Activated naive CD4-positive, alpha-beta T cell treated with anti-CD3 and anti-CD28 coated beads for 36 hours (primary cell): ENCODE results near the gene CCDC85B. TPM values are rescaled to one million over a fixed set of nuclear protein-coding genes. Genes with fewer than 3 reads are reported as not detected.

Experiments used
- CTCF ChIA-PET: fragments of 350-600 bp; sonication (Branson Sonifier 250); formaldehyde crosslinking; loops from one replicate; lab custom pipeline; 2021; ENCODE audit warnings: antibody characterized with exemption; lab: Charles Lee
- DNase-seq: peaks from one replicate; pipeline ENCODE4 v3.0.0-alpha.2; 2020
- H3K27ac Mint-ChIP-seq: one replicate; pipeline ENCODE4 v1.8.0; 2021; ENCODE audit warnings: mild to moderate bottlenecking, mixed read lengths
- H3K27me3 Mint-ChIP-seq: one replicate; pipeline ENCODE4 v1.8.0; 2021; ENCODE audit warnings: low read depth, mixed read lengths
- H3K36me3 Mint-ChIP-seq: one replicate; pipeline ENCODE4 v1.8.0; 2021; ENCODE audit warnings: low read depth, mixed read lengths
- H3K4me1 Mint-ChIP-seq: one replicate; pipeline ENCODE4 v1.8.0; 2021; ENCODE audit warnings: low read depth, mixed read lengths
- H3K4me3 Mint-ChIP-seq: one replicate; pipeline ENCODE4 v1.8.0; 2021; ENCODE audit warnings: mild to moderate bottlenecking, moderate library complexity, mixed read lengths
- H3K9me3 Mint-ChIP-seq: one replicate; pipeline ENCODE4 v1.8.0; 2021; ENCODE audit warnings: mixed read lengths
- intact Hi-C: fragments of 100-400 bp; cut with micrococcal nuclease; formaldehyde crosslinking; loops from one replicate; pipeline ENCODE4 v1.15.1; 2023
- total RNA-seq, 2 experiments: library from RNA; stranded (reverse); gene quantifications; one replicate each; pipeline ENCODE4 v1.2.3, GENCODE V29; 2021

Gene CCDC85B
- total RNA-seq, 2 experiments from 2014 or later = 27.6 to 29.0 TPM

- Mint-ChIP-seq H3K4me1 (peaks cover 41% of the 10 kb centered on the region), H3K4me3 (peak within 1 kb of the TSS; percentile 93), H3K27me3 (no peaks in the 10 kb centered on the region), H3K36me3 (peaks cover 8% of the 10 kb centered on the region), H3K27ac (peak within 1 kb of the TSS; percentile 84), H3K9me3 (no peaks in the 10 kb centered on the region)
- intact Hi-C loops = loop anchor here (1.0 to 5.0 kb wide), 8 partner anchors 19 to 348 kb away; partner anchors contain the start of genes CCDC85B, FOSL1, RAB1B and SART1
- CTCF ChIA-PET = no interaction called here
- DNase-seq = peak; percentile 99
Observed at GRCh38 chr11:65919141-65919572, 28.7 kb downstream of the CCDC85B start, which contains the start of gene DRAP1. DRAP1 (plus strand) TSS chr11:65919426; CDS start chr11:65919502, 76 bp downstream.

GRCh38 chr11:65919573-65920371 lies 29.3 kb downstream of the CCDC85B start:
- peak overlapping the region; percentile 76 for H3K27ac Mint-ChIP-seq
- H3K9me3 Mint-ChIP-seq = no peaks in the 10 kb centered on the region
- H3K4me1 Mint-ChIP-seq = peaks cover 38% of the 10 kb centered on the region

GRCh38 chr11:65920372-65920802 lies 29.9 kb downstream of the CCDC85B start:
- Mint-ChIP-seq H3K27me3 (no peaks in the 10 kb centered on the region), H3K36me3 (peaks cover 8% of the 10 kb centered on the region), H3K4me3 (peak overlapping the region; percentile 93), H3K27ac (no peak overlapping the region), H3K9me3 (no peaks in the 10 kb centered on the region), H3K4me1 (peaks cover 32% of the 10 kb centered on the region)
- intact Hi-C loops = no loop called here
- CTCF ChIA-PET = no interaction called here
- no peak for DNase-seq

More at GRCh38 chr11:65919573-65920371, 29.3 kb downstream of the CCDC85B start:
- peaks cover 8% of the 10 kb centered on the region for H3K36me3 Mint-ChIP-seq
- CTCF ChIA-PET = no interaction called here
- peak overlapping the region; percentile 93 for H3K4me3 Mint-ChIP-seq
- intact Hi-C loops = loop anchor here (1.0 to 5.0 kb wide), 8 partner anchors 19 to 348 kb away; partner anchors contain the start of genes CCDC85B, FOSL1, RAB1B and SART1
- no peaks in the 10 kb centered on the region for H3K27me3 Mint-ChIP-seq
- DNase-seq = peak; percentile 64

DNA sequence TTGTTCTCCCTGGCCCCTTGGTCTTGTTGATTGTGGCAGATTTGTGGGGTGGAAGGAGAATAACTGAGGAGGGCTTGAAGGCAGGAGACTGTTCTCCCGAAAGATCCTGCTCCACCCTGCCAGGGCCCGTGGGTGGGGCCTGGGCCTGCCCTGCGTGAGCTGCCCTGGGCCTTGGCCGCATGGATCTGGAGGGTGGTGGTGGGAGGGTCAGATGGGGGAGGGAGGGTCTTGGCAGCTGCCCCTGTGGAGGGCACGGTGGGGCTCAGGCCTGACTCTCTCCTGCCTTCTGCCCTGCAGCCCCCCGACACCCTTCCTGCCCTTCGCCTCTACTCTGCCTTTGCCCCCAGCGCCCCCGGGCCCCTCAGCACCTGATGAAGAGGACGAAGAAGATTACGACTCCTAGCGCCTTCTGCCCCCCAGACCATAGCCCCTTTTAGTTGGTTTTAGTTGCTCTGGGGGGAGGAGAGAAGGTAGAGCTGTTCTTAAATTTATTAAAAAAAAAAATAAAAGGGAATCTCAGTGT lies 30.6 kb downstream of the CCDC85B start:
- H3K4me1 Mint-ChIP-seq = peaks cover 31% of the 10 kb centered on the region
- CTCF ChIA-PET = interaction anchor here (1.5 kb wide), 1 partner anchor 101 kb away, joined by 4 read pairs; no protein-coding TSS in a partner anchor
- no peak for DNase-seq
- H3K27me3 Mint-ChIP-seq = no peaks in the 10 kb centered on the region
- H3K36me3 Mint-ChIP-seq = peaks cover 8% of the 10 kb centered on the region
- H3K27ac Mint-ChIP-seq = no peak overlapping the region
- peak overlapping the region; percentile 93 for H3K4me3 Mint-ChIP-seq
- H3K9me3 Mint-ChIP-seq = no peaks in the 10 kb centered on the region
- intact Hi-C loops = no loop called here

GRCh38 chr11:65921876-65922275 lies 31.4 kb downstream of the CCDC85B start:
- peaks cover 8% of the 10 kb centered on the region for H3K36me3 Mint-ChIP-seq
- peak overlapping the region; percentile 57 for H3K27ac Mint-ChIP-seq
- H3K4me3 Mint-ChIP-seq = no peak overlapping the region
- no peaks in the 10 kb centered on the region for H3K9me3 Mint-ChIP-seq
- DNase-seq = no peak
- H3K27me3 Mint-ChIP-seq = no peaks in the 10 kb centered on the region
- CTCF ChIA-PET = interaction anchor here (0.6 to 1.5 kb wide), 2 partner anchors 68 to 100 kb away, joined by 4 read pairs; no protein-coding TSS in a partner anchor
- H3K4me1 Mint-ChIP-seq = peaks cover 26% of the 10 kb centered on the region
- intact Hi-C loops = no loop called here

DNA sequence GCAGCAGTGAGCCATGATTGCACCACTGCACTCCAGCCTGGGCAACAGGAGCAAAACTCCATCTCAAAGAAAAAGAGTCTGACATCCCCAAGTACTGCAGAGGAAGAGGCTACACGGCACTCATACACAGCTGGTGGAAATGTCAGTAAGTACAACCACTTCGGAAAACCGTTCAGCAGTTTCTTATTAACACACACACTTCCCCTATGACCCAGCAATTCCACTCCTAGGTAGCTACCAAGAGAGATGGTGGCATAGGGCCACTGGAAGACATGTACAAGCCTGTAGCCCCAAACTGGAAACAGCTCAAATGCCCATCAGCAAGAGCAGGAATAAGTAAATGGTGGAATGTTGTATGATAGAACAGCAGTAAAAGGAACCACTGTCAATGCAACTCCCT lies 32.1 kb downstream of the CCDC85B start:
- no peaks in the 10 kb centered on the region for H3K9me3 Mint-ChIP-seq
- H3K27ac Mint-ChIP-seq = no peak overlapping the region
- no peak overlapping the region for H3K4me3 Mint-ChIP-seq
- H3K36me3 Mint-ChIP-seq = peaks cover 8% of the 10 kb centered on the region
- no peak for DNase-seq
- CTCF ChIA-PET = interaction anchor here (0.6 to 1.5 kb wide), 4 partner anchors 31 to 99 kb away, joined by 3 to 7 read pairs (median 4); partner anchors contain the start of gene FIBP
- intact Hi-C loops = no loop called here
- H3K27me3 Mint-ChIP-seq = no peaks in the 10 kb centered on the region
- peaks cover 27% of the 10 kb centered on the region for H3K4me1 Mint-ChIP-seq

GRCh38 chr11:65925397-65925796 lies 34.9 kb downstream of the CCDC85B start:
- H3K9me3 Mint-ChIP-seq = no peaks in the 10 kb centered on the region
- H3K4me1 Mint-ChIP-seq = peaks cover 32% of the 10 kb centered on the region
- intact Hi-C loops = no loop called here
- H3K27me3 Mint-ChIP-seq = no peaks in the 10 kb centered on the region
- CTCF ChIA-PET = interaction anchor here (1.5 kb wide), 1 partner anchor 41 kb away, joined by 4 read pairs; no protein-coding TSS in a partner anchor
- no peak overlapping the region for H3K27ac Mint-ChIP-seq
- no peak overlapping the region for H3K4me3 Mint-ChIP-seq
- peaks cover 7% of the 10 kb centered on the region for H3K36me3 Mint-ChIP-seq
- DNase-seq = no peak

DNA sequence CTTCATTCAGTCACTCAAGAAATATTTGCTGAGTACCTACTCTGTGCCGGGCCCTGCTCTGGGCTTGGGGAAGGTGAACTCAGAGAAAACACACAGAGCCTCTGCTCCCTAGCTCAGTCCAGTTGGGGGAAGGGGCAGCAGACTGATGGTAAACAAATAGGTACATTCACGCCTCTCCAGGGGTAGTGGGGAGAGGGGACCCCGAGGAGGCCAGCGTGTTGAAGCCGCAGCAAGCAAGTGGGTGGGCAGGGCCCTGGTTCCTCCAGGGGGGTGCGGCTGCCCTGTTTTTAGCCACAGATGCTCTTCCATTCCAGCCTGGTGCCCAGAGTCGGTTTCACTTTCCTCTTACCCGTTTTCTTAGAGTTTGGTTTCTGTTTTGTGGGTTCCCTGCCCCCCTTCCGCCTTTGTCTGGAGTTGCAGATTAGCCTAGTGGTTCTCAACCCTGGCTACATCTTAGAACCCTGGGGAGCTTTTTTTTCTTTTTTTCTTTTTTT lies 37.5 kb downstream of the CCDC85B start:
- CTCF ChIA-PET = interaction anchor here (0.8 to 1.2 kb wide), 2 partner anchors 10 to 41 kb away, joined by 3 read pairs; no protein-coding TSS in a partner anchor
- H3K4me3 Mint-ChIP-seq = peak overlapping the region; percentile 68
- H3K36me3 Mint-ChIP-seq = peaks cover 4% of the 10 kb centered on the region
- H3K27ac Mint-ChIP-seq = peak overlapping the region; percentile 97
- no peaks in the 10 kb centered on the region for H3K9me3 Mint-ChIP-seq
- H3K27me3 Mint-ChIP-seq = no peaks in the 10 kb centered on the region
- peaks cover 30% of the 10 kb centered on the region for H3K4me1 Mint-ChIP-seq
- intact Hi-C loops = loop anchor here (1.0 kb wide), 3 partner anchors 28 to 38 kb away; partner anchors contain the start of genes CCDC85B and SART1
- DNase-seq = peak; percentile 91

GRCh38 chr11:65928667-65929066 lies 38.2 kb downstream of the CCDC85B start:
- intact Hi-C loops = loop anchor here (1.0 kb wide), 3 partner anchors 28 to 38 kb away; partner anchors contain the start of genes CCDC85B and SART1
- CTCF ChIA-PET = interaction anchor here (0.8 to 1.2 kb wide), 3 partner anchors 9 to 44 kb away, joined by 3 to 6 read pairs (median 3); no protein-coding TSS in a partner anchor
- H3K36me3 Mint-ChIP-seq = no peaks in the 10 kb centered on the region
- peaks cover 28% of the 10 kb centered on the region for H3K4me1 Mint-ChIP-seq
- H3K4me3 Mint-ChIP-seq = peak overlapping the region; percentile 68
- peak overlapping the region; percentile 97 for H3K27ac Mint-ChIP-seq
- DNase-seq = peak; percentile 36
- no peaks in the 10 kb centered on the region for H3K27me3 Mint-ChIP-seq
- no peaks in the 10 kb centered on the region for H3K9me3 Mint-ChIP-seq

- peaks cover 27% of the 10 kb centered on the region for H3K4me1 Mint-ChIP-seq
Observed at GRCh38 chr11:65931773-65932557, 41.5 kb downstream of the CCDC85B start.

DNA sequence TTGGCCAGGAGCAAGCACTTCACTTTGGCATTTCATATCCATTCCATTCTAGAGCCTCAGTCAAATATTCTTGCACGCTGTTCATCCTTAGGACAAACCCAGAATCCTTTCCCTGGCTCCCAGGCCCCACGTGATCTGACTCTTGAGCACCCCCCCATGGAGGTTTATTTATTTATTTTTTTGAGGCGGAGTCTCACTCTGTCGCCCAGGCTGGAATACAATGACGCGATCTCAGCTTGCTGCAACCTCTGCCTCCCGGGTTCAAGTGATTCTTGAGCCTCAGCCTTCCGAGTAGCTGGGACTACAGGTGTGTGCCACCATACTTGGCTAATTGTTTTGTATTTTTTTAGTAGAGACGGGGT lies 42.1 kb downstream of the CCDC85B start:
- intact Hi-C loops = no loop called here
- Mint-ChIP-seq H3K27me3 (no peaks in the 10 kb centered on the region), H3K4me3 (no peak overlapping the region), H3K9me3 (no peaks in the 10 kb centered on the region), H3K36me3 (no peaks in the 10 kb centered on the region), H3K4me1 (peaks cover 22% of the 10 kb centered on the region), H3K27ac (no peak overlapping the region)
- no peak for DNase-seq
- CTCF ChIA-PET = interaction anchor here (1.1 to 2.2 kb wide), 4 partner anchors 17 to 48 kb away, joined by 3 to 12 read pairs (median 8); partner anchors contain the start of gene CCDC85B

More at GRCh38 chr11:65931773-65932557, 41.5 kb downstream of the CCDC85B start:
- H3K9me3 Mint-ChIP-seq = no peaks in the 10 kb centered on the region
- H3K36me3 Mint-ChIP-seq = no peaks in the 10 kb centered on the region
- H3K27me3 Mint-ChIP-seq = no peaks in the 10 kb centered on the region
- DNase-seq = no peak
- intact Hi-C loops = no loop called here
- no peak overlapping the region for H3K4me3 Mint-ChIP-seq
- H3K27ac Mint-ChIP-seq = no peak overlapping the region
- CTCF ChIA-PET = interaction anchor here (1.1 to 2.2 kb wide), 3 partner anchors 16 to 47 kb away, joined by 7 to 12 read pairs (median 8); partner anchors contain the start of gene CCDC85B
